Raji (cell line): Measurements from ENCODE around the gene E2F4.

Experiments
- POLR2A ChIP-seq: IDR thresholded peaks from 2 replicates; pipeline ENCODE4 v1.6.1; 2011; ENCODE audit warnings: low read depth, low read length, control low read depth; ENCODE audit not compliant: insufficient read depth

E2F4 gene

DNA sequence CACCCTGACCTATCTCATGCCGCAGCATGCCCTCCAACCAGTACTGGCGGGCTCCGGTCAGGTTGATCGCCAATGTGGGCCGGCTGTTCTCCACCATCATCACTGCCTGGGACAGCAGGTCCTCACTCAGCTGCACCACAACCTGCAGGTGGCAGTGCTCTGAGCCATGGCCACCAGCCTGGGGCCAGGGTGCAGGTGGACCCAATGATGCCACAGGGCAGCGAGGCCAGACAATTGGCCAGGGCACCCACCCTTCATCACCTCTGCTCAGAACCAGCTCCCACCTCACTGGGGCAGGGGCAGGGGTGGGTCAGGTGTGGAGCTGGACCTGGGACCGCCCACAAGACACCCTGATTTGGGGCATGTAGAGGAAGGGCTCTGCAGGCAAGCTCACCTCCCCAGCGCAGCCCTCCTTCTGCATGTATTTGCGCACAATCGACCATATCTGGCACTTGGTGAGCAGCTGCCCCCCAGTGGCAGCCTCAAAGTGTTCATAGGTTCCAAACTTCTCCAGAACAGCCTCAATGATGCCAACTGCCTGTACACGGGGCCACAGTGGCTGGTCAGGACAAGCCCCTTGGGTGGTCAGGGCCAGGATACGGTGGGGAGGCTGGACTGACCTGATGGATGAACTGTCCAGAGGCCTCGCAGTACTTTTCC lies 12.4 kb upstream of the E2F4 start:
- no peak for TF ChIP-seq POLR2A

DNA sequence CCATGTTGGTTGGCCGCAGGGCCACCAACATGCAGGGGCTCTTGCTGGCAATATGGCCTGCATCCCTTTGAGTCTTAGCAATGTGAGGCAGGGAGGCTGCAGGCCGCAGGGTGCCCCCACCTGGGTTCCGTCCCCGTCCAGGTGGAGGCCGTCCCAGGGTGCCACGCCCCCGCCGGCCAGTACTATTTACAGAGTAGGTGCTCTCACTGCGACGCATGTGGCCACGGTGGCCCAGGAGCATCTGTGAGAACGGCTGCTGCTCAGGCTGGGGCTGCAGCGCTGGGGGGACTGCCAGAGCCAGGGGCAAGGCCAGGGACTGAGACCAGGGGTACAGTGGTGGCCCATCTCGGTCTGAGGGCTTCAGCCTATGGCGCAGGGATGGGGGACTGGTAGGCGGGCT lies 11.8 kb upstream of the E2F4 start:
- no peak for TF ChIP-seq POLR2A

DNA sequence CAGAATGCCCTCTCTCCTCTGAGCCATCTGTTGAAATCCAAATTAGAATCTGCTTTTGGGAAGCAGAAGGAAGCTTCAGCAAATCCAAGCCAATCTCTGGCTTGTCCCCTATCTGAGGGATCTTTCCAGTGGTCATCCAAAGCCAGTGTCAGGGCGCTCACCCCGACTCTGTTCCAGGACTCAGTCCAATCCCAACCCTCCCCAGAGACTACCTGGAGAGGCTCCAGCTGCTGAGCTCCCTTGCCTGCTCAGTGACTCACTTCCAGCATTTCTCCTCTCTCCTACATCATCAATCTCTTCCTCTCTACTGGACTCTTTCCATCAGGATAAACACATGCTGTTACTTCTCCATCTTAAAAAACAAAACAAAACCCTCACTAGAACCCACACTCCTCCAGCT lies 10.6 kb upstream of the E2F4 start:
- no peak for TF ChIP-seq POLR2A

DNA sequence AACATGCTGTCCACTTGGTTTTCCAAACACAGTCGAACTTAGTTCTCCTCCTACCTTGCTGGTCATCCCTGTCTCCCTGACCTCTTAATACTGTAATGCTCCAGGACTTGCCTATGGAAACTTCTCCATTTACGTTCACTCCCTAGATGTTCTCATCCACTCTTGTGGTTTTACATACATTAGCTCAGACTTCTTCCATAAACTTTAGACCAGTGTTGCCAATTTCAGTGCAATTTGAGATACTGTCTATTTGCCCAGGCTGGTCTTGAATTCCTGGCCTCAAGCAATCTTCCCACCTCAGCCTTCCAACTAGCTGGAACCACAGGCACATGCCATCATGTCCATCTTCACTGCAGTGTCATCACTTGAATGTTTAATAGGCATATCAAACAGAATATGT lies 9.7 kb upstream of the E2F4 start:
- no peak for TF ChIP-seq POLR2A

DNA sequence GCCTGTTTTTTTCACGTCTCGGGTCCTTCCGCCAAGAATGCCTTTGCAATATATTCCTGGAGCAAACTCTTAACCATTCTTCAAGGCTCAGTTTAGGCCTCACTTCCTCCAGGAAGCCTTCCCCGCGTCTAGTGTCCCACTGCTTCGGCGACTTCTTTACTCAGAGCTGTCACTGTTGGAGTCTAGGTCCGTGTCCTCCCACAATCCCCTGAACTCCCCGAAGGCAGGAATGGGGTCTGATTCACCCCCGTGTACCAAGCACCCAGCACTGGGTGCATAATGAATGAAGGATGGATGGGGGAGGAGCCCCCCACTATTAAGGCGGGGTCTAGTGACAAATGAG lies 8.7 kb upstream of the E2F4 start:
- TF ChIP-seq POLR2A, result peak; percentile 59; the same call in 1 of the 2 replicates

DNA sequence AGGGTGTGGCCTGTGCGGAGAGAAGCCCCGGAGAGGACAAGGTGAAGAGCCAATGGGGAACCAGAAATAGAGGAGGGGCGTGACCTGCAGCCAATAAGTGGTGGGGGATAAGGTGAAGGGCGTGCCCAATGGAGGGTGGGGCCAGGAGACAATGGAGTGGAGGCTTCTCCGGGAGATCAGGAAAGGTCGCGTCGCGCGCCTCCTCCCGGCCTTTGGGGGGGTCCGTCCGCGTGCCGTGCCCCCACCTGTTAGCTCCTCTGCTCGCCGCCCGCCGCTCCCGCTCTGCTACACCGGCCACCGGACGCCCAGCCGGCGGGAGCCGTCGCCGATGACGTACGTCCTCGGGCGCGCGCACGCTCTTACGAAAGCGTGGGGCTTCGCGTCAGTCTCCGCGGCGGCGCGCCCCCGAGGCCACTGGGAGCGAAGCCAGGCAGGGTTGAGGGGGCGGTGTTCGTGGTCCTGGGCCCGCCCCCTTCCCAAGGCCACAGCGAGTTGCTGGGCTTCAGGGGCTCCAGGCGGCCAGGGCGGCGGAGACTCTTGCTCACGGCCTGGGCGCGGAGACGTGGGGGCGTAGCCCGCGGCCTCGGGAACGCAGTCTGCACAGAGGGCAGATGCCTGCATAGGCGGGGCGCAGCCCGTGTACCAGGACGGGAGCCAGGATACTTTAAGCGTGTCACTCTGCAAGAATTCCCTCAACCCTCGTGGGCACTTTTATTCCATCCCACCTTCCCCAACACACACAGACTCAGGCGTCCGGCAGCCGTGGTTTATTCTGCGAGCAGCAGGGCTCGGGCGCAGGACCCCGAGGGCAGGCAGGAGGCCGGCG lies 8.1 kb upstream of the E2F4 start, which contains the start of gene MATCAP1:
Gene MATCAP1, minus strand, starts transcription at position 337 of the 826 bp plus-strand sequence. CDS start 3,353 bp downstream, outside the sequence.
- TF ChIP-seq POLR2A, result peak; percentile 16; the same call in 1 of the 2 replicates

DNA sequence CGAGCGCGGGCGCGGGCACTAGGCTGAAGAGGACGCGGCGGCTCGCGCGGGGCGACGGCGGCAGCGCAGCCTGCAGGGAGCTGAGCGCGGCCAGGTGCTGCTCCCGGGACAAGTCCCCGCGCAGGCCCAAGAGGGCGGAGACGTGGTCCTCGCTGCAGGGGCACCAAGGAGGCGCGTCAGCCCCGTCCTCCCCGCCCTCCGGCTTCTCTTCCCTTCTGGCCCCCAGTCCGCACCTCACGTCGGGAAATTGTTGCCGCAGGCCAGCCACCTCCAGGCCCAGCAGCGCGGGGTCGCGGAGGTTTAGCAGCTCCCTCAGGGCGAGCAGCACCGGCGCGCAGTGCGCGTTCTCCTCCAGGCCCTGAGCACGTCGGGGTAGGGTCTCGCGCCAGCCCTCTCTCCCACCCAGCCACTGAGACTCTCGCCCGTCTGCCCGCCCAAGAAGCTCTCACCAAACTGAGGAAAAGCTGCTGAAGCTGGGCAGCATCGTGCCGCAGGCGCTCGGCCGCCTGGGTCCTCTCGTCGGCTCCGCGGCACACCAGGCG lies 7.4 kb upstream of the E2F4 start:
- no peak for TF ChIP-seq POLR2A

DNA sequence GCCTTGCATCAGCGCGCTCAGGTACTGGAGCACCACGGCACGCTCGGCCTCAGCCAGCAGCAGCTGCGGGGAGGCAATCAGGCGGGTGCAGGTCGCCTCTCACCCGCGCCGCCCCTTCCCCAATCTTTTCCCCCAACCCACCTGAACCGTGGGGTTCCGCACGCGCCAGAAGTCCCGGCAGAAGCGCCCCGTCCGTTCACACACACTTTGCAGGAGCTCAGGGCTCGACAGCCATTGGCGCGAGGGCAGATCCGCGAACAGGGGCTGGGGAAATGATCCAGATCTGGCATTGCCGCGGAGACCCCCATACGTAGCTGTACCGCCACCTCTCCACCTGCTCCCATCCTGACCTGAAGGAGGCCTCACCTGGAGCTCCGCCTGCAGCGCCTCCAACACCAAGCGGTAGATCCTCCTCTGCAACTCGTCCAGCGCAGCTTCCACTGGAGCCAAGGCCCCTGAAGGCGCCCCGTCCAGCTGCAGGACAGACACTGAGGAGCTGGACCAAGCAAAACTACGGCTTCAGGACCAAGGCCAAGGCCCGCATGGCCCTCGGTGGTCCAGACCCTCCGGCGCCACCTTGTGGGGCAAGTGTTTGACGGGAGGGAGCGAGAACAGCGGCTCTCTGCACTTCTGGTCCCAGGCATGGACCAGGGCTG lies 6.8 kb upstream of the E2F4 start:
- no peak for TF ChIP-seq POLR2A

DNA sequence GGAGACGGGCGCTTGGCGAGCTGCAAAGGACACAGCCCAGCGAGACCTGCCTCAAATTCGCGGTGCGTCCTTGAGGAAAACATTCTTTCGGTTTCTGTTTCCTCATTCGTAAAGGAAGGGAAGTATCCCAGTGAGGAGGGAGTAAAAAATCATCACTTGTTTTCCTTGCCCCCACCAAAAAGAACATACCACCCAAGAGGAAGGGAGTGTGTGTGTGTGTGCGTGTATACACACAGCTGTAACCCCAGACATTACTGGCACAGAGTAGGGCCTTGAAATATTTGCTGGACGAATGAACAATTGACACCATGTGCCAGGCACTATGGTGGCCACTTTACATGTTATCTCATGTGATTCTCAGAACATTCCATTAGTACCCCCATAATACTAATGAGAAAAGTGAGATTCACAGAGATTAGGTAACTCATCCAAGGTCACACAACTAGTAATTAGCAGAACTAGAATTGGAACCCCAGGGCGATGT lies 6.3 kb upstream of the E2F4 start:
- no peak for TF ChIP-seq POLR2A

DNA sequence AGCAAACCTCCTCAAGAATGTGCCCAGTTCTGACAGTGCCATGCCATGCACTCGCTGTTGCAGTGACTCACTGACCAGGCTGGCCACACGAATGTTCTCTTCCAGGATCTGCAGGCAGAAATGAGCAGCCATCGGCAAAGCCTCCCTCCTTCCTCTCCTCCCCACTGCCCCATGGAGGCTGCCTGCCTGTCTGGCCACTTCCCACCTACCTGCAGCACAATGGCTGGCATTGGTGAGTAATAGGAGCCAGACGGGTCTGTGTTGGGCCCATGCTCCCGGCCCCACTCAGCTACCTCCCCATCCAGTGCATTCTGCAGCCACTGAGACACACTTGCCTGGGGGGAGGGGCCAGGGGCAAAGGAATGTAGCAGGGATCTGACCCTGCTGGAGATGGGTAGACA lies 5.4 kb upstream of the E2F4 start:
- TF ChIP-seq POLR2A, result no peak

DNA sequence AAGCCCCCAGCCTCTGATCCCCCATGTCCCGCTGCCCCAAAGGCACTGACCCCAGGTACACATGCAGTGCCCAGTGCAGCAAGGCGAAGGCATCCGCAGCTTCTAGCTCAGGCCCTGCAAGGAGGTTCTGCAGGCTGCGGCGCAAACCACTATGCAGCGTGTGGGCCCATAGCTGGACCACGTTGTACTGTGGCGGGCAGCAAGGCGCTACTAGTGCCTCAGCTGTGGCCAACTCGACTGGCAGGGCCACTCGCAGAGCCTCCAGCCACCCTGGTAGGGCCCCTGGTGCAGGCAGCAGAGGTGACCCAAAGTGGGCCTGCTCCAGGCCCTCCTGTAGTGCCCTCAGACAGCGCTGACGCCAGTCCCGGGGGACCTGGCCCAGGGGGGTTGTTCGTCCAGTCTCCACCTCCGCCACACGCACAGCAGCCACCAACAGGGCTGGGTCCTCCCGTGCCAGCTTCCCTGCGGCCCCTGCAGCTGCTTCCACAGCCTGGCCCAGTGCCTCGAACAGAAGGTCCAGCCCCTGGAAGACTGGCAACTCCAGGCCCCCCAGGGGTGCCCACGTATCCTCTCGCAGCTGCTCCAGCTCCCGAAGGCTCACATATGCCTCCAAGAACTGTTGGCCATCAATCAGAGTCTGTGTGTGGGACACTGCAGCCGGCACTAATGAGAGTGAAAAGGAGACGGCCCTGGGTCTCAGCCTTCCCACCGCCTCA lies 4.6 kb upstream of the E2F4 start:
- no peak for TF ChIP-seq POLR2A

DNA sequence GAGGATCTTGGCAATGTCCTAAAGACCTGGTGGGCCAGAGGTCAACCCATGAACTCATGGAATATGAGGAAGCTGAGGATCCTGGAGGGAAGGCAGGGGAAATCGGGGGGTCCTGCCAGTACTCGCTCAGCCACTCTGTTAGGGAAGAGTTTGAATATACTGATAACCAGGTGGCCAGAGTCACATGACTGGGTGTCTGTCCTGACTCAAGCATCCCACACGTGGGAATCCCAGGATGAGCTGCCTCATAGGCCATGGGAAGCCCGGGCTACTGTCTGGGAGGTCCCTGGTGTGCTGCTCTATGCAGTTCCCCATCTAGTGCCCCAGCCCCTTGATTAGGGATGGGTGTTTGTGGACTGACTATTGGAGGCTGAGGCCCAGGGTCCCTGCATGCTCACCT lies 3.6 kb upstream of the E2F4 start:
- no peak for TF ChIP-seq POLR2A

DNA sequence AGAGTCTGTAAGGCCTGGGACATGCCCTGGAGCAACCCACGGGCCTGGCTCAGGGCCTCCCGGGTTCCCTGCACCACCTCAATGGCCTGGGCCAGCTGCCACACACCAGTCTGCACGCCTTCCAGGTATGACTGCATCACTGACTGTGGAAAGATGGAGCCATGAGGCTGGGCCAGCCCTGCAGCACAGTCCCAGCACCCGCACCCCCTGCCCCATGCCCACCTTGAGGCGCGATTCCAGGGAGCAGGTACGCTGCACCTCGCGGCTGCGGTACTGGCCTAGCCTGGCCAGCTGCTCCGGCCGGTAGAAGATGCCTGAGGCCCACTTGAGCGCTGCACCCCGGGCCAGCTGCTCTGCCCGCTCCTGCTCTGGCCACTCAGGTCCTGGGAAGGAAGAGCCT lies 3.2 kb upstream of the E2F4 start:
- no peak for TF ChIP-seq POLR2A

DNA sequence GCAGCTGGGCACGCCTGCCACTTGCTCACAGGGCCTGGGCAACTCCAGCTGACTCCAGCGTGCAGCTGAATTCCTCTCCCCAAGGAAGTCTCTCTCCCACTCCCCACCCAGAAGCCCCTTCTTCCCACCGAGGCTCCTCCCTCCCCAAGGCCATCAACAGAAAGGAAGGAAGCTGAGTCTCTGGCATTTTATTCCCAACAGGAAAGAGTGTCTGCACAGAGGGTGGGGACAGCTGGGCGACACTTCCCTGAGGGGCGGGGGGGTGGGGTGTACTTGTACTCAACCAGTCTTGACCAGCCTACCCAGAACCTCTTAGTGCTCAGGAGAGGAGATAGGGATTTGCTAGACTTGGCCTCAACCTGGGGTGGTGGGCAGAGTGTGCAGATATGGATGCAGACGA lies 1.9 kb upstream of the E2F4 start, which contains the start of gene EXOC3L1:
Gene EXOC3L1, minus strand, starts transcription at position 96 of the 400 bp plus-strand sequence. CDS start 460 bp downstream, outside the sequence.
- no peak for TF ChIP-seq POLR2A
